ENCODE data around the gene EP400. TPM values are rescaled to one million over a fixed set of nuclear protein-coding genes. Genes with fewer than 3 reads are reported as not detected.

Gene EP400
- total and polyA plus RNA-seq, 2 of the 13 experiments (the other 11 are each of a cell fraction or from before 2014, with no cell fraction given): 4.9 to 5.0 TPM

- TF ChIP-seq TERF1 (CRISPR knock-in tag; IDR thresholded peaks at IDR 0.05): no peak
- TF ChIP-seq CSRNP2 (CRISPR knock-in tag; conservative IDR thresholded peaks at IDR 0.05; ENCODE audit: low read depth): no peak
- no peak for TF ChIP-seq NFKBIZ (CRISPR knock-in tag; IDR thresholded peaks at IDR 0.05)
- TF ChIP-seq ARID5B (CRISPR knock-in tag; IDR thresholded peaks at IDR 0.05): no peak
- TF ChIP-seq ESRRA (CRISPR knock-in tag; IDR thresholded peaks at IDR 0.05; ENCODE audit: low read depth): no peak
- TF ChIP-seq UBTF (CRISPR knock-in tag; IDR thresholded peaks at IDR 0.05): peak; percentile 62; the same call in 1 of the 2 replicates
- no peak for TF ChIP-seq ZNF558 (CRISPR knock-in tag; IDR thresholded peaks at IDR 0.05; ENCODE audit: borderline replicate concordance)
- TF ChIP-seq ZNF20 (CRISPR knock-in tag; IDR thresholded peaks at IDR 0.05): no peak
- TF ChIP-seq MTF1 (CRISPR knock-in tag; IDR thresholded peaks at IDR 0.05): no peak
- TF ChIP-seq NR2F1 (CRISPR knock-in tag; IDR thresholded peaks at IDR 0.05): peak; percentile 69 to 72; a peak in 3 of 4 replicates
- TF ChIP-seq ZSCAN20 (CRISPR knock-in tag; IDR thresholded peaks at IDR 0.05; ENCODE audit: borderline replicate concordance): no peak
- no peak for TF ChIP-seq ZNF280B (CRISPR knock-in tag; IDR thresholded peaks at IDR 0.05; ENCODE audit: borderline replicate concordance)
- TF ChIP-seq ZBTB42 (CRISPR knock-in tag; IDR thresholded peaks at IDR 0.05): no peak
- peak; percentile 44 for TF ChIP-seq RBFOX2 (IDR thresholded peaks at IDR 0.05; ENCODE audit: low read depth, low read length)
- TF ChIP-seq GLI4 (CRISPR knock-in tag; IDR thresholded peaks at IDR 0.05; ENCODE audit: borderline replicate concordance): 0 out of 2 replicates have a peak, but pooled peaks have one; percentile 42
- TF ChIP-seq TAF15 (IDR thresholded peaks at IDR 0.05; ENCODE audit: low read depth, low read length, poor library complexity, severe bottlenecking): peak; percentile 50
- TF ChIP-seq MED1 (CRISPR knock-in tag; IDR thresholded peaks at IDR 0.05): no peak
Measured at GRCh38 chr12:131929581-131930456, 19.9 kb upstream of the EP400 start (continued).
